Keratinocyte (primary cell): ENCODE results near the gene ADCY7. TPM values are rescaled to one million over a fixed set of nuclear protein-coding genes. Genes with fewer than 3 reads are reported as not detected.

Source experiments
- DNase-seq: peaks from one replicate; pipeline ENCODE4 v3.0.0-alpha.2; 2011; ENCODE audit warnings: low read depth, missing footprints, low spot score
- FAIRE-seq: peaks from 2 replicates; lab custom pipeline; 2011; peaks lifted over from hg19 to GRCh38; lab: Jason Lieb, UNC
- H2AFZ ChIP-seq: 2 replicates; pipeline ENCODE4 v1.6.0; 2012; ENCODE audit warnings: low read length, control low read depth, inconsistent platforms; ENCODE audit not compliant: control insufficient read depth
- H3K27ac ChIP-seq: 2 replicates; pipeline ENCODE4 v1.5.1; 2011; ENCODE audit warnings: low read length; ENCODE audit not compliant: control insufficient read depth, insufficient read depth
- H3K27me3 ChIP-seq: 3 replicates; pipeline ENCODE4 v1.6.0; 2011; ENCODE audit warnings: low read length; ENCODE audit not compliant: control insufficient read depth, insufficient read depth; ENCODE audit errors: extremely low read depth
- H3K36me3 ChIP-seq, 2 experiments: 2 replicates in 1 of 2; 3 replicates in 1 of 2; pipeline ENCODE4 v1.5.1; 2011; ENCODE audit warnings: low read length in 2 of 2, mild to moderate bottlenecking in 1 of 2; ENCODE audit not compliant: control insufficient read depth in 2 of 2, insufficient read depth in 2 of 2; ENCODE audit errors: extremely low read depth in 1 of 2
- H3K4me1 ChIP-seq: 3 replicates; pipeline ENCODE4 v1.5.1; 2011; ENCODE audit warnings: low read length; ENCODE audit not compliant: control insufficient read depth, insufficient read depth; ENCODE audit errors: extremely low read depth
- H3K4me2 ChIP-seq: 3 replicates; pipeline ENCODE4 v1.6.0; 2011; ENCODE audit warnings: low read depth, low read length; ENCODE audit not compliant: control insufficient read depth, insufficient read depth; ENCODE audit errors: extremely low read depth
- H3K4me3 ChIP-seq, 3 experiments: fragments of 200-600 bp in 1 of 3; sonication (generic) in 1 of 3; 2 replicates in 2 of 3; 3 replicates in 1 of 3; pipeline ENCODE4 v1.5.1; 2011 to 2016; ENCODE audit warnings: low read length in 3 of 3, mild to moderate bottlenecking in 3 of 3, control low read depth in 2 of 3, inconsistent platforms in 1 of 3, low read depth in 1 of 3, mixed read lengths in 1 of 3, mixed run types in 1 of 3, moderate library complexity in 1 of 3; ENCODE audit not compliant: control insufficient read depth in 2 of 3, insufficient read depth in 2 of 3; ENCODE audit errors: extremely low read depth in 1 of 3
- H3K79me2 ChIP-seq: 2 replicates; pipeline ENCODE4 v1.6.0; 2012; ENCODE audit warnings: low read length; ENCODE audit not compliant: control insufficient read depth, insufficient read depth
- H3K9ac ChIP-seq: 3 replicates; pipeline ENCODE4 v1.6.0; 2011; ENCODE audit warnings: low read length; ENCODE audit not compliant: control insufficient read depth, insufficient read depth; ENCODE audit errors: extremely low read depth
- H3K9me1 ChIP-seq: 3 replicates; pipeline ENCODE4 v1.6.0; 2011; ENCODE audit warnings: low read length; ENCODE audit not compliant: control insufficient read depth, insufficient read depth; ENCODE audit errors: extremely low read depth
- H3K9me3 ChIP-seq: 2 replicates; pipeline ENCODE4 v1.5.1; 2012; ENCODE audit warnings: low read depth, low read length; ENCODE audit not compliant: control insufficient read depth
- H4K20me1 ChIP-seq: 3 replicates; pipeline ENCODE4 v1.6.0; 2011; ENCODE audit warnings: low read length; ENCODE audit not compliant: control insufficient read depth, insufficient read depth; ENCODE audit errors: extremely low read depth
- EZH2 ChIP-seq: IDR thresholded peaks from one replicate; pipeline ENCODE4 v1.6.1; 2012; ENCODE audit warnings: inconsistent platforms, mild to moderate bottlenecking, low read length, moderate library complexity
- dilution Hi-C: fragments of 300-500 bp; cut with MboI; formaldehyde crosslinking; loops from one replicate; pipeline ENCODE4 v1.7.0; 2020; ENCODE audit warnings: low sequenced_read_pairs; ENCODE audit not compliant: extremely low pct_ligation_motif_present
- polyA plus RNA-seq, 5 experiments: library from polyadenylated mRNA; depleted of rRNA in 3 of 5; stranded (reverse) in 3 of 5; stranded (forward) in 1 of 5; unstranded in 1 of 5; fragments of >200 nt; gene quantifications; 1 replicate in 1 of 5; 2 replicates in 3 of 5; 3 replicates in 1 of 5; pipeline versions ENCODE4 v1.2.1 to v1.2.3, GENCODE V29; 2011 to 2012; ENCODE audit warnings: missing spikeins in 2 of 5, low read depth in 1 of 5, low replicate concordance in 1 of 5
- TF ChIP-seq, protein P1 (sequence below), 3 experiments: IDR thresholded peaks in 1 of 3; conservative IDR thresholded peaks in 1 of 3; optimal IDR thresholded peaks in 1 of 3; 2 replicates in 2 of 3; 3 replicates in 1 of 3; pipeline versions ENCODE3 to v1.5.1; 2011; ENCODE audit warnings: low read length in 3 of 3, mild to moderate bottlenecking in 3 of 3, moderate library complexity in 2 of 3, control low read depth in 1 of 3, inconsistent platforms in 1 of 3; ENCODE audit not compliant: insufficient read depth in 2 of 3; ENCODE audit errors: extremely low read depth in 1 of 3

Gene ADCY7
- polyA plus RNA-seq, 1 donor (not counting 4 experiments of a cell fraction or from before 2014, with no cell fraction given): 5.1 TPM

DNA sequence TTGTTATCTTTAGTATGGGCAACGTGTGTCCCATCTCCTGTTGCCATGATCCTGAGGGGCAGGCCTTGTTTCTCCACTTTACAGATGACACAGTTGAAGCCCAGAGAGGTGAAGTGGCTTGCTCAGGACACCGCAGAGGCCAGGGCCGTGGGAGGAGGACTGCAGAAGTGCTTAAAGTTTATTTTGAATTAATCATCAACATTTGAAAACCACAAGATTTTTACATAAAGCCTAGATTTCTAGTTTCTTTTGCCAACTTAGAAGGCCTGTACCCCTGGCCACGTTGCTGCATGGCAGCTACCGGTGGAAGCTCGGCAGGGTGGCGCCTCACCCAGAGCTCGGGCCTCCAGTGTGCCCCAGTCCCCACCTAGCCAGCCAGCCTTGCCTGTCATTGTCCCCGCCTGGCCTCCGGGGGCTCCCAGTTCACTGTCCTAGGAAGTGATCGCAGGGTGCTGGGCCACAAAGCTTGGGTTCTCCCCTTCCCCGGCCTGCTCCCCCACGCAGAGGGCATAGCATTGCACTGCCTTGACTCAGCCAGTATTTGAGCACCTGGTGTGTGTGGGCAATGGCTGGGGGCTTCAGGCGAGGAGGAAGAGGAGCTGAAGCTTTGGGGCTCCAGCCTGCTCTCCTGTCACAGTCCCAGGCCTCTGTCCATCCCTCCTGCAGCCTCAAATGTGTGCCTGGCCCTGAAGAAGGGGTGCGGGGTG lies 14.8 kb upstream of the ADCY7 start:
- FAIRE-seq (no peak), DNase-seq (no peak)
- no peaks in the 10 kb centered on the region for H3K36me3 ChIP-seq
- peaks cover 3% of the 10 kb centered on the region for H3K9me1 ChIP-seq
- H3K79me2 ChIP-seq: no peaks in the 10 kb centered on the region
- no peaks in the 10 kb centered on the region for H3K9me3 ChIP-seq
- no peaks in the 10 kb centered on the region for H3K27me3 ChIP-seq
- H3K4me1 ChIP-seq: peaks cover 2% of the 10 kb centered on the region
- no peak for TF ChIP-seq EZH2
- TF ChIP-seq, protein P1, sequence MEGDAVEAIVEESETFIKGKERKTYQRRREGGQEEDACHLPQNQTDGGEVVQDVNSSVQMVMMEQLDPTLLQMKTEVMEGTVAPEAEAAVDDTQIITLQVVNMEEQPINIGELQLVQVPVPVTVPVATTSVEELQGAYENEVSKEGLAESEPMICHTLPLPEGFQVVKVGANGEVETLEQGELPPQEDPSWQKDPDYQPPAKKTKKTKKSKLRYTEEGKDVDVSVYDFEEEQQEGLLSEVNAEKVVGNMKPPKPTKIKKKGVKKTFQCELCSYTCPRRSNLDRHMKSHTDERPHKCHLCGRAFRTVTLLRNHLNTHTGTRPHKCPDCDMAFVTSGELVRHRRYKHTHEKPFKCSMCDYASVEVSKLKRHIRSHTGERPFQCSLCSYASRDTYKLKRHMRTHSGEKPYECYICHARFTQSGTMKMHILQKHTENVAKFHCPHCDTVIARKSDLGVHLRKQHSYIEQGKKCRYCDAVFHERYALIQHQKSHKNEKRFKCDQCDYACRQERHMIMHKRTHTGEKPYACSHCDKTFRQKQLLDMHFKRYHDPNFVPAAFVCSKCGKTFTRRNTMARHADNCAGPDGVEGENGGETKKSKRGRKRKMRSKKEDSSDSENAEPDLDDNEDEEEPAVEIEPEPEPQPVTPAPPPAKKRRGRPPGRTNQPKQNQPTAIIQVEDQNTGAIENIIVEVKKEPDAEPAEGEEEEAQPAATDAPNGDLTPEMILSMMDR (optimal IDR thresholded peaks at IDR 0.05 in 1 of 3, IDR thresholded peaks at IDR 0.05 in 1 of 3, conservative IDR thresholded peaks at IDR 0.05 in 1 of 3; ENCODE audit: extremely low read depth in 1 of 3, insufficient read depth in 2 of 3, low read length in 3 of 3): no peak
- no peak overlapping the region for H3K27ac ChIP-seq
- H2AFZ ChIP-seq: no peak overlapping the region
- H3K9ac ChIP-seq: no peak overlapping the region
- no peak overlapping the region for H3K4me3 ChIP-seq
- no peak overlapping the region for H3K4me2 ChIP-seq
- dilution Hi-C loops: no loop called here
- no peaks in the 10 kb centered on the region for H4K20me1 ChIP-seq

DNA sequence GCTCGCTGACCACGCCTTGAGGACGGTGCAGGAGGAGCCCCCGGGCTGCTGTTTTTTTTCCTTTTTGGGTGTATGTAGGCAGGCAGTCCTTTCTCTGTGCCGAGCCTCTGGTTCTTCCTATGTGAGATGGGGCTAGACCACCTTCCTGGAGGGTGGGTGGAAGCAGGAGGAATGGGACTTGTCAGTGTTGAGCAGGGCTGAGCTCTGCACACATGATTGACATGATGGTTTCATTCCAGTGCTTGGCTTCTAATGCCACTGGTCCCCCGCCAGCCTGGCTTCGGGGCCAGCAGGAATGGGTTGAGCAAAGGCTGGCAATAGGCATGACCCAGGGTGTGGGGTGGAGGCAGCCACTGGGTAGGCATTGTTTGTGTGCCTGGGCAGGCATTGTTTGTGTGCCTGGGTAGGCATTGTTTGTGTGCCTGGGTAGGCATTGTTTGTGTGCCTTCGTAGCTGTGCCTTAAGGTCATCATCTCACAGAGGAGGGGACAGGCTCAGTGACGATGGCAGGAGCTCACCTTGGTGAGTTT lies 14.2 kb upstream of the ADCY7 start:
- no peak for DNase-seq
- H3K4me3 ChIP-seq: no peak overlapping the region
- H3K4me2 ChIP-seq: no peak overlapping the region
- H3K9me3 ChIP-seq: no peaks in the 10 kb centered on the region
- no peaks in the 10 kb centered on the region for H3K27me3 ChIP-seq
- no peak overlapping the region for H2AFZ ChIP-seq
- H4K20me1 ChIP-seq: no peaks in the 10 kb centered on the region
- no peaks in the 10 kb centered on the region for H3K79me2 ChIP-seq
- peaks cover 3% of the 10 kb centered on the region for H3K9me1 ChIP-seq
- FAIRE-seq: no peak
- no peaks in the 10 kb centered on the region for H3K4me1 ChIP-seq
- H3K9ac ChIP-seq: no peak overlapping the region
- TF ChIP-seq, protein P1 (optimal IDR thresholded peaks at IDR 0.05 in 1 of 3, IDR thresholded peaks at IDR 0.05 in 1 of 3, conservative IDR thresholded peaks at IDR 0.05 in 1 of 3; ENCODE audit: extremely low read depth in 1 of 3, insufficient read depth in 2 of 3, low read length in 3 of 3): no peak
- no peak for TF ChIP-seq EZH2
- no peaks in the 10 kb centered on the region for H3K36me3 ChIP-seq
- no peak overlapping the region for H3K27ac ChIP-seq
- dilution Hi-C loops: no loop called here
